PC-3 (cell line): Measurements from ENCODE around the gene KRTAP12-4. TPM values are rescaled to one million over a fixed set of nuclear protein-coding genes. Genes with fewer than 3 reads are reported as not detected.

ENCODE experiments used
- ATAC-seq: fragments of 200-7000 bp; cut with Tn5 transposase; 2 replicates; pipeline ENCODE4 v1.9.1; 2020; ENCODE audit warnings: mild to moderate bottlenecking, moderate library complexity
- BruUV-seq: library from RNA; stranded (reverse); fragments of 400-500 nt; replicated peaks from 2 replicates; lab custom pipeline; 2021; lab: Mats Ljungman, UMichigan
- CTCF ChIA-PET: fragments of 300-600 bp; sonication (Branson Sonifier 250); formaldehyde crosslinking; loops from one replicate; lab custom pipeline; 2022; ENCODE audit warnings: antibody characterized with exemption; lab: Charles Lee
- POLR2A ChIA-PET: fragments of 300-600 bp; sonication (Branson Sonifier 250); formaldehyde crosslinking; loops from one replicate; lab custom pipeline; 2022; ENCODE audit warnings: antibody characterized with exemption; ENCODE audit not compliant: unreplicated experiment; lab: Charles Lee
- DNase-seq: peaks from one replicate; pipeline ENCODE4 v3.0.0-alpha.2; 2015
- H2AFZ ChIP-seq: fragments of 300-600 bp; sonication (generic); 2 replicates; pipeline ENCODE4 v1.6.0; 2016; ENCODE audit warnings: antibody characterized with exemption, low read length
- H3F3A ChIP-seq: fragments of 300-600 bp; sonication (generic); one replicate; pipeline ENCODE4 v1.6.0; 2017; ENCODE audit warnings: antibody characterized with exemption, low read length, control low read depth, mild to moderate bottlenecking; ENCODE audit not compliant: unreplicated experiment
- H3K27ac ChIP-seq: fragments of 300-600 bp; sonication (generic); 2 replicates; pipeline ENCODE4 v1.5.1; 2016; ENCODE audit warnings: mild to moderate bottlenecking, low read length
- H3K27me3 ChIP-seq: fragments of 300-600 bp; sonication (generic); 2 replicates; pipeline ENCODE4 v1.6.1; 2016; ENCODE audit warnings: low read length, mixed read lengths
- H3K36me3 ChIP-seq: fragments of 300-600 bp; sonication (generic); 2 replicates; pipeline ENCODE4 v1.6.1; 2016; ENCODE audit warnings: low read depth, mixed run types, low read length, mixed read lengths
- H3K4me1 ChIP-seq: fragments of 300-600 bp; sonication (generic); 2 replicates; pipeline ENCODE4 v1.5.1; 2016; ENCODE audit warnings: low read length; ENCODE audit not compliant: insufficient read depth
- H3K4me2 ChIP-seq: fragments of 300-600 bp; sonication (generic); 2 replicates; pipeline ENCODE4 v1.6.0; 2016; ENCODE audit warnings: low read length
- H3K4me3 ChIP-seq: fragments of 300-600 bp; sonication (generic); 2 replicates; pipeline ENCODE4 v1.5.1; 2016; ENCODE audit warnings: mild to moderate bottlenecking, low read length, mixed read lengths
- H3K79me2 ChIP-seq: fragments of 300-600 bp; sonication (generic); 2 replicates; pipeline ENCODE4 v1.6.1; 2017; ENCODE audit warnings: low read length, mixed read lengths
- H3K9ac ChIP-seq: fragments of 300-600 bp; sonication (generic); 2 replicates; pipeline ENCODE4 v1.6.0; 2016; ENCODE audit warnings: mild to moderate bottlenecking, low read length
- H3K9me2 ChIP-seq: fragments of 300-600 bp; sonication (generic); replicated peaks from 2 replicates; pipeline ENCODE4 v1.6.1; 2016; ENCODE audit warnings: mixed run types, low read length, mixed read lengths
- H3K9me3 ChIP-seq: fragments of 300-600 bp; sonication (generic); 2 replicates; pipeline ENCODE4 v1.6.1; 2016; ENCODE audit warnings: low read length, mixed read lengths
- H4K20me1 ChIP-seq: fragments of 300-600 bp; sonication (generic); 2 replicates; pipeline ENCODE4 v1.6.1; 2016; ENCODE audit warnings: low read length, mixed read lengths
- CTCF ChIP-seq: fragments of 300-600 bp; sonication (generic); conservative IDR thresholded peaks from 2 replicates; pipeline ENCODE4 v1.5.1; 2017; ENCODE audit warnings: antibody characterized with exemption, low read depth, mild to moderate bottlenecking, low read length
- EZH2 ChIP-seq: fragments of 300-600 bp; sonication (generic); IDR thresholded peaks from one replicate; pipeline ENCODE4 v1.6.1; 2017; ENCODE audit warnings: antibody characterized with exemption, mild to moderate bottlenecking, low read length; ENCODE audit not compliant: unreplicated experiment
- EZH2phosphoT487 ChIP-seq: fragments of 300-600 bp; sonication (generic); IDR thresholded peaks from 2 replicates; pipeline ENCODE4 v1.6.1; 2018; ENCODE audit warnings: mild to moderate bottlenecking, antibody characterized with exemption, low read length, borderline replicate concordance
- intact Hi-C: fragments of 100-400 bp; cut with micrococcal nuclease; formaldehyde crosslinking; loops from 2 replicates; pipeline ENCODE4 v1.9.0; 2023
- total RNA-seq: library from RNA; depleted of rRNA; stranded (reverse); fragments of >200 nt; gene quantifications from 2 replicates; pipeline ENCODE4 v1.2.3, GENCODE V29; 2014

Gene KRTAP12-4
- total RNA-seq, 1 experiment from 2014 or later: not detected

GRCh38 chr21:44671911-44672310 lies 17.5 kb upstream of the KRTAP12-4 start:
- Histone ChIP-seq H3K9me2 (no peaks in the 10 kb centered on the region), H3K79me2 (no peaks in the 10 kb centered on the region), H3K36me3 (no peaks in the 10 kb centered on the region; the same call in 1 of the 2 replicates), H2AFZ (no peak overlapping the region), H3K4me2 (no peak overlapping the region), H3F3A (no peaks in the 10 kb centered on the region), H3K4me3 (no peak overlapping the region), H3K4me1 (peaks cover 4% of the 10 kb centered on the region; the same call in 1 of the 2 replicates), H3K27me3 (no peaks in the 10 kb centered on the region), H3K27ac (no peak overlapping the region), H3K9ac (no peak overlapping the region), H3K9me3 (peaks cover 17% of the 10 kb centered on the region; the same call in 1 of the 2 replicates), H4K20me1 (no peaks in the 10 kb centered on the region)
- intact Hi-C loops: no loop called here
- ChIA-PET CTCF (no interaction called here), POLR2A (no interaction called here)
- DNase-seq (no peak), ATAC-seq (no peak)
- BruUV-seq: no TSS peak
- TF ChIP-seq CTCF (no peak), EZH2phosphoT487 (no peak), EZH2 (no peak)

GRCh38 chr21:44670642-44671432 lies 16.4 kb upstream of the KRTAP12-4 start:
- ChIA-PET CTCF (no interaction called here), POLR2A (no interaction called here)
- ATAC-seq: no peak
- no peak for DNase-seq
- no peak overlapping the region for H3K9ac ChIP-seq
- no peak overlapping the region for H3K4me3 ChIP-seq
- no peaks in the 10 kb centered on the region for H3K27me3 ChIP-seq
- BruUV-seq: no TSS peak
- intact Hi-C loops: no loop called here
- no peaks in the 10 kb centered on the region for H3K9me2 ChIP-seq
- H4K20me1 ChIP-seq: no peaks in the 10 kb centered on the region
- H3K36me3 ChIP-seq: no peaks in the 10 kb centered on the region; the same call in 1 of the 2 replicates
- peaks cover 11% of the 10 kb centered on the region; the same call in 1 of the 2 replicates for H3K4me1 ChIP-seq
- no peak overlapping the region for H3K27ac ChIP-seq
- no peaks in the 10 kb centered on the region for H3F3A ChIP-seq
- H3K9me3 ChIP-seq: peaks cover 17% of the 10 kb centered on the region; the same call in 1 of the 2 replicates
- no peaks in the 10 kb centered on the region for H3K79me2 ChIP-seq
- no peak for TF ChIP-seq CTCF
- H3K4me2 ChIP-seq: no peak overlapping the region
- no peak overlapping the region for H2AFZ ChIP-seq

- BruUV-seq: no TSS peak
- H2AFZ ChIP-seq: no peak overlapping the region
- no peak overlapping the region for H3K9ac ChIP-seq
- ChIA-PET CTCF (no interaction called here), POLR2A (no interaction called here)
- no peaks in the 10 kb centered on the region for H3K79me2 ChIP-seq
- H3K27me3 ChIP-seq: no peaks in the 10 kb centered on the region
- H3K36me3 ChIP-seq: no peaks in the 10 kb centered on the region; the same call in 1 of the 2 replicates
- no peak overlapping the region for H3K27ac ChIP-seq
- peaks cover 11% of the 10 kb centered on the region; the same call in 1 of the 2 replicates for H3K4me1 ChIP-seq
- no peaks in the 10 kb centered on the region for H4K20me1 ChIP-seq
- no peak for TF ChIP-seq EZH2phosphoT487
- no peak for TF ChIP-seq EZH2
- TF ChIP-seq CTCF: no peak
- no peak for ATAC-seq
- no peak overlapping the region for H3K4me3 ChIP-seq
- H3K4me2 ChIP-seq: no peak overlapping the region
- H3K9me2 ChIP-seq: no peaks in the 10 kb centered on the region
- peaks cover 7% of the 10 kb centered on the region; the same call in 1 of the 2 replicates for H3K9me3 ChIP-seq
- DNase-seq: no peak
- no peaks in the 10 kb centered on the region for H3F3A ChIP-seq
- intact Hi-C loops: no loop called here
These were observed 13.2 kb upstream of the KRTAP12-4 start for GRCh38 chr21:44667612-44668011.
